SK-N-SH (cell line): ENCODE measurements around the gene SCUBE3. TPM values are rescaled to one million over a fixed set of nuclear protein-coding genes. Genes with fewer than 3 reads are reported as not detected.

Source experiments
- CTCF ChIA-PET: fragments of 300-600, 350-600 bp; formaldehyde crosslinking; extraction: SDS; loops from one replicate; lab custom pipeline; 2021; lab: Yijun Ruan, JAX
- POLR2A ChIA-PET: fragments of 350-600 bp; sonication (Branson Sonifier 250); formaldehyde crosslinking; extraction: SDS; loops from one replicate; lab custom pipeline; 2020; ENCODE audit warnings: antibody characterized with exemption, inconsistent platforms; lab: Yijun Ruan, JAX
- DNase-seq: peaks from one replicate; pipeline ENCODE4 v3.0.0; 2012
- H2AFZ ChIP-seq: fragments of 200-600 bp; sonication (generic); 2 replicates; pipeline ENCODE4 v1.8.1; 2016; ENCODE audit warnings: antibody characterized with exemption, mild to moderate bottlenecking, low read depth
- H3F3A ChIP-seq: fragments of 200-600 bp; sonication (generic); replicated peaks from 2 replicates; pipeline ENCODE3; 2016; ENCODE audit warnings: antibody characterized with exemption, mild to moderate bottlenecking; ENCODE audit not compliant: insufficient read depth
- H3K27ac ChIP-seq, 2 experiments: fragments of 200-500 bp in 1 of 2; fragments of 200-600 bp in 1 of 2; sonication (Bioruptor generic) in 1 of 2; sonication (generic), shearing (Covaris generic) in 1 of 2; 2 replicates each; pipeline versions ENCODE4 v1.5.1 to v1.6.1; 2014 to 2016; ENCODE audit warnings: low read depth in 2 of 2, inconsistent platforms in 1 of 2, low read length in 1 of 2, mild to moderate bottlenecking in 1 of 2, mixed read lengths in 1 of 2
- H3K27me3 ChIP-seq: fragments of 200-600 bp; sonication (generic), shearing (Covaris generic); 2 replicates; pipeline ENCODE4 v1.6.1; 2016; ENCODE audit warnings: mixed run types; ENCODE audit not compliant: insufficient read depth
- H3K36me3 ChIP-seq, 2 experiments: fragments of 200-500 bp in 1 of 2; fragments of 200-600 bp in 1 of 2; sonication (Bioruptor generic) in 1 of 2; sonication (generic) in 1 of 2; replicated peaks in 1 of 2; 2 replicates each; pipeline versions ENCODE3 to v1.5.1; 2014 to 2016; ENCODE audit warnings: low read length in 1 of 2, mild to moderate bottlenecking in 1 of 2; ENCODE audit not compliant: insufficient read depth in 2 of 2, control insufficient read depth in 1 of 2
- H3K4me1 ChIP-seq, 2 experiments: fragments of 200-500 bp in 1 of 2; fragments of 200-600 bp in 1 of 2; sonication (Bioruptor generic) in 1 of 2; sonication (generic), shearing (Covaris generic) in 1 of 2; 2 replicates each; pipeline versions ENCODE4 v1.5.1 to v1.6.1; 2014 to 2016; ENCODE audit warnings: low read depth in 1 of 2, low read length in 1 of 2, mixed run types in 1 of 2; ENCODE audit not compliant: insufficient read depth in 2 of 2, control insufficient read depth in 1 of 2
- H3K4me2 ChIP-seq: fragments of 200-600 bp; sonication (generic), shearing (Covaris generic); 2 replicates; pipeline ENCODE4 v1.6.1; 2017; ENCODE audit warnings: mixed run types
- H3K4me3 ChIP-seq, 2 experiments: fragments of 200-500 bp in 1 of 2; fragments of 200-600 bp in 1 of 2; sonication (Bioruptor generic) in 1 of 2; sonication (generic), shearing (Covaris generic) in 1 of 2; 2 replicates each; pipeline versions ENCODE4 v1.5.1 to v1.8.1; 2014 to 2016; ENCODE audit warnings: low read depth in 2 of 2, inconsistent platforms in 1 of 2, low read length in 1 of 2, mild to moderate bottlenecking in 1 of 2, mixed read lengths in 1 of 2, moderate library complexity in 1 of 2
- H3K79me2 ChIP-seq: fragments of 200-600 bp; sonication (generic); 2 replicates; pipeline ENCODE4 v1.8.1; 2017; ENCODE audit warnings: mild to moderate bottlenecking; ENCODE audit not compliant: insufficient read depth
- H3K9ac ChIP-seq: fragments of 200-600 bp; sonication (generic); 2 replicates; pipeline ENCODE4 v1.6.1; 2017; ENCODE audit warnings: mixed run types
- H3K9me2 ChIP-seq: fragments of 200-600 bp; sonication (generic); 2 replicates; pipeline ENCODE4 v1.6.1; 2017; ENCODE audit warnings: mixed run types
- H3K9me3 ChIP-seq: fragments of 200-600 bp; sonication (generic); 2 replicates; pipeline ENCODE4 v1.6.1; 2017; ENCODE audit warnings: mixed run types, mild to moderate bottlenecking, moderate library complexity
- H4K20me1 ChIP-seq: fragments of 200-600 bp; sonication (generic); 2 replicates; pipeline ENCODE4 v1.6.1; 2017; ENCODE audit warnings: mild to moderate bottlenecking, mixed run types; ENCODE audit not compliant: insufficient read depth
- CHD2 ChIP-seq: fragments of 150-350 bp; IDR thresholded peaks from 2 replicates; pipeline ENCODE4 v1.6.1; 2018; ENCODE audit warnings: low read length; ENCODE audit not compliant: partially characterized antibody
- ELF1 ChIP-seq: IDR thresholded peaks from 2 replicates; pipeline ENCODE4 v1.4.0; 2012
- EZH2phosphoT487 ChIP-seq: fragments of 200-600 bp; sonication (generic); IDR thresholded peaks from 2 replicates; pipeline ENCODE4 v1.6.1; 2017; ENCODE audit warnings: low read depth, mixed run types, mild to moderate bottlenecking, antibody characterized with exemption, moderate library complexity, borderline replicate concordance
- GABPA ChIP-seq: IDR thresholded peaks from 2 replicates; pipeline ENCODE4 v1.4.0; 2012; ENCODE audit warnings: low read depth, mild to moderate bottlenecking
- JUND ChIP-seq: IDR thresholded peaks from 2 replicates; pipeline ENCODE4 v1.4.0; 2012
- MEF2A ChIP-seq: IDR thresholded peaks from 2 replicates; pipeline ENCODE4 v1.4.0; 2012; ENCODE audit warnings: low read depth, borderline replicate concordance
- MXI1 ChIP-seq: IDR thresholded peaks from 2 replicates; pipeline ENCODE4 v1.6.1; 2012; ENCODE audit warnings: mild to moderate bottlenecking, low read depth, low read length, improper control_type of control experiment
- NFIC ChIP-seq: IDR thresholded peaks from 2 replicates; pipeline ENCODE4 v1.4.0; 2012; ENCODE audit warnings: borderline replicate concordance
- RCOR1 ChIP-seq: fragments of 150-350 bp; IDR thresholded peaks from 2 replicates; pipeline ENCODE4 v1.6.1; 2017; ENCODE audit warnings: antibody characterized with exemption, low read length
- RXRA ChIP-seq: IDR thresholded peaks from 2 replicates; pipeline ENCODE4 v1.4.0; 2012; ENCODE audit warnings: low read depth, mild to moderate bottlenecking, borderline replicate concordance
- SMC3 ChIP-seq: IDR thresholded peaks from 2 replicates; pipeline ENCODE4 v1.6.1; 2012; ENCODE audit warnings: low read depth, low read length, improper control_type of control experiment
- TCF12 ChIP-seq: IDR thresholded peaks from 2 replicates; pipeline ENCODE4 v1.4.0; 2012
- USF1 ChIP-seq: IDR thresholded peaks from 2 replicates; pipeline ENCODE4 v1.4.0; 2012; ENCODE audit warnings: low read depth, borderline replicate concordance
- YY1 ChIP-seq: IDR thresholded peaks from 2 replicates; pipeline ENCODE4 v1.4.0; 2012; ENCODE audit warnings: low read depth, mild to moderate bottlenecking
- ZBTB33 ChIP-seq: IDR thresholded peaks from 2 replicates; pipeline ENCODE4 v1.4.0; 2012; ENCODE audit warnings: low read depth, borderline replicate concordance
- WGBS: methylation state at CpG from one replicate; pipeline ENCODE4 v1.1.6; 2017; ENCODE audit warnings: low lambda C conversion rate; 5-methylcytosine and 5-hydroxymethylcytosine counted together
- polyA plus RNA-seq, 3 experiments: library from polyadenylated mRNA; depleted of rRNA; stranded (reverse); fragments of >200 nt; gene quantifications; 2 replicates each; pipeline ENCODE4 v1.2.3, GENCODE V29; 2012
- TF ChIP-seq, protein P1 (sequence below): fragments of 200-600 bp; sonication (generic); IDR thresholded peaks from 2 replicates; pipeline ENCODE4 v1.6.1; 2017; ENCODE audit warnings: antibody characterized with exemption, mild to moderate bottlenecking, moderate library complexity

The SCUBE3 gene
- polyA plus RNA-seq, 1 of the 3 experiments (the other 2 are of a cell fraction): 2.0 TPM

DNA sequence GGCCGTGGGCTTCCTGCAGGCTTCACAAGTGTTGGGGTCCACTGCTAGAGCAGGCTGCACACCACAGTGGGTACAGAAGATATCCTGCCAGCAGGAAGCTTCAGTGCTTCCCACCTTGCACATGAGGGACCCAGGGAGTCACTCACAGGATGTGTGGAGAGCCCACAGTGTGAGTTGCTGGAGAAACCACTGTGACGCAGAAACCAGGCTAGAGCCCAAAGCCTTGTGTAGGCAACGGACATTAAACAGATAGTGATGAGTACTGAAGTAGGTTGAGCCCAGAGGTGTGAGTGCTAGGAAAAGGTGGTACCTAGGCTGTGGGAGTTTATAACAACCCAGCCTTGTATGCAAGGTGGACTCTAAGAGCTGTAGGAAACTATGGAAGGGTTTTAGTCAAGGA lies 65.0 kb downstream of the SCUBE3 start:
- POLR2A ChIA-PET: no interaction called here
- H3K27ac ChIP-seq: no peak overlapping the region
- H3K9ac ChIP-seq: no peak overlapping the region
- TF ChIP-seq ZBTB33: no peak
- TF ChIP-seq EZH2phosphoT487: no peak
- TF ChIP-seq, protein P1, sequence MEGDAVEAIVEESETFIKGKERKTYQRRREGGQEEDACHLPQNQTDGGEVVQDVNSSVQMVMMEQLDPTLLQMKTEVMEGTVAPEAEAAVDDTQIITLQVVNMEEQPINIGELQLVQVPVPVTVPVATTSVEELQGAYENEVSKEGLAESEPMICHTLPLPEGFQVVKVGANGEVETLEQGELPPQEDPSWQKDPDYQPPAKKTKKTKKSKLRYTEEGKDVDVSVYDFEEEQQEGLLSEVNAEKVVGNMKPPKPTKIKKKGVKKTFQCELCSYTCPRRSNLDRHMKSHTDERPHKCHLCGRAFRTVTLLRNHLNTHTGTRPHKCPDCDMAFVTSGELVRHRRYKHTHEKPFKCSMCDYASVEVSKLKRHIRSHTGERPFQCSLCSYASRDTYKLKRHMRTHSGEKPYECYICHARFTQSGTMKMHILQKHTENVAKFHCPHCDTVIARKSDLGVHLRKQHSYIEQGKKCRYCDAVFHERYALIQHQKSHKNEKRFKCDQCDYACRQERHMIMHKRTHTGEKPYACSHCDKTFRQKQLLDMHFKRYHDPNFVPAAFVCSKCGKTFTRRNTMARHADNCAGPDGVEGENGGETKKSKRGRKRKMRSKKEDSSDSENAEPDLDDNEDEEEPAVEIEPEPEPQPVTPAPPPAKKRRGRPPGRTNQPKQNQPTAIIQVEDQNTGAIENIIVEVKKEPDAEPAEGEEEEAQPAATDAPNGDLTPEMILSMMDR: no peak
- TF ChIP-seq JUND: no peak
- TF ChIP-seq GABPA: no peak
- TF ChIP-seq RCOR1: no peak
- TF ChIP-seq RXRA: no peak
- TF ChIP-seq SMC3: no peak
- no peak for TF ChIP-seq USF1
- no peak for TF ChIP-seq CHD2
- TF ChIP-seq MEF2A: no peak
- no peak for TF ChIP-seq TCF12
- no peak for TF ChIP-seq MXI1
- TF ChIP-seq NFIC: no peak
- no peak for TF ChIP-seq ELF1
- no peak for TF ChIP-seq YY1
- H3K9me2 ChIP-seq: no peaks in the 10 kb centered on the region
- WGBS: 95% methylated on average over 3 of the region's 3 CpGs
- H3K4me3 ChIP-seq: no peak overlapping the region
- H3F3A ChIP-seq: peaks cover 8% of the 10 kb centered on the region
- H3K36me3 ChIP-seq: peaks cover 18 to 25% of the 10 kb centered on the region in 2 experiments
- no peak for DNase-seq
- no peaks in the 10 kb centered on the region for H3K9me3 ChIP-seq
- CTCF ChIA-PET: interaction anchor here (0.7 to 2.0 kb wide), 3 partner anchors 12 to 40 kb away, joined by 3 to 7 read pairs (median 4); no protein-coding TSS in a partner anchor
- H3K4me1 ChIP-seq: no peaks in the 10 kb centered on the region
- no peak overlapping the region for H3K4me2 ChIP-seq
- no peaks in the 10 kb centered on the region; the same call in 1 of the 2 replicates for H3K79me2 ChIP-seq
- no peak overlapping the region for H2AFZ ChIP-seq
- no peaks in the 10 kb centered on the region for H3K27me3 ChIP-seq
- no peaks in the 10 kb centered on the region for H4K20me1 ChIP-seq
